Fibroblast of mammary gland (primary cell): Measurements from ENCODE around the gene MEF2A.

Source experiments
- DNase-seq: peaks from one replicate; pipeline ENCODE4 v3.0.0-alpha.2; 2010; ENCODE audit warnings: low read depth
- H3K4me3 ChIP-seq: 2 replicates; pipeline ENCODE4 v1.5.1; 2011; ENCODE audit warnings: low read depth, mild to moderate bottlenecking, low read length, moderate library complexity; ENCODE audit not compliant: control insufficient read depth
- TF ChIP-seq, protein P1 (sequence below): conservative IDR thresholded peaks from 2 replicates; pipeline ENCODE4 v1.5.1; 2011; ENCODE audit warnings: low read depth, low read length, inconsistent platforms; ENCODE audit not compliant: control insufficient read depth, insufficient read depth

MEF2A gene

DNA sequence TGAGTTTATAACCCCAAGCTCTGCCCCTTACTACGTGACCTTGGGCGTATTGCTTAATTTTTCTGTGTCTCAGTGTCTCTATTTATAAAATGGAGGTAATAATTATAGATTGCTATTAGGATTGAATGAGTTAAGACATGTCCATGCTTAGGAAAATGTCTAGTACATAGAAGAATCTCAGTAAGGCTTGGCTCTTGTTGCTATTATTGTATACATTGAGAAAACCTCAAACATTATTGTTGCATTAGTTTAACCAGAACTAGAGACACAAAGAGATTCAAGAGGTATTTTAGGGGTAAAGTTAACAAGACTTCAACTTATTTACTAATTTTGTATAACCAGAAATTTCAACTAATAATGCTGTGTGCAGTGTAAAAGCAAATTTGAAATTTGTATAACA, 66.7 kb downstream of the MEF2A start:
- DNase-seq = no peak
- TF ChIP-seq, protein P1, sequence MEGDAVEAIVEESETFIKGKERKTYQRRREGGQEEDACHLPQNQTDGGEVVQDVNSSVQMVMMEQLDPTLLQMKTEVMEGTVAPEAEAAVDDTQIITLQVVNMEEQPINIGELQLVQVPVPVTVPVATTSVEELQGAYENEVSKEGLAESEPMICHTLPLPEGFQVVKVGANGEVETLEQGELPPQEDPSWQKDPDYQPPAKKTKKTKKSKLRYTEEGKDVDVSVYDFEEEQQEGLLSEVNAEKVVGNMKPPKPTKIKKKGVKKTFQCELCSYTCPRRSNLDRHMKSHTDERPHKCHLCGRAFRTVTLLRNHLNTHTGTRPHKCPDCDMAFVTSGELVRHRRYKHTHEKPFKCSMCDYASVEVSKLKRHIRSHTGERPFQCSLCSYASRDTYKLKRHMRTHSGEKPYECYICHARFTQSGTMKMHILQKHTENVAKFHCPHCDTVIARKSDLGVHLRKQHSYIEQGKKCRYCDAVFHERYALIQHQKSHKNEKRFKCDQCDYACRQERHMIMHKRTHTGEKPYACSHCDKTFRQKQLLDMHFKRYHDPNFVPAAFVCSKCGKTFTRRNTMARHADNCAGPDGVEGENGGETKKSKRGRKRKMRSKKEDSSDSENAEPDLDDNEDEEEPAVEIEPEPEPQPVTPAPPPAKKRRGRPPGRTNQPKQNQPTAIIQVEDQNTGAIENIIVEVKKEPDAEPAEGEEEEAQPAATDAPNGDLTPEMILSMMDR = no peak
- H3K4me3 ChIP-seq = no peak overlapping the region

DNA sequence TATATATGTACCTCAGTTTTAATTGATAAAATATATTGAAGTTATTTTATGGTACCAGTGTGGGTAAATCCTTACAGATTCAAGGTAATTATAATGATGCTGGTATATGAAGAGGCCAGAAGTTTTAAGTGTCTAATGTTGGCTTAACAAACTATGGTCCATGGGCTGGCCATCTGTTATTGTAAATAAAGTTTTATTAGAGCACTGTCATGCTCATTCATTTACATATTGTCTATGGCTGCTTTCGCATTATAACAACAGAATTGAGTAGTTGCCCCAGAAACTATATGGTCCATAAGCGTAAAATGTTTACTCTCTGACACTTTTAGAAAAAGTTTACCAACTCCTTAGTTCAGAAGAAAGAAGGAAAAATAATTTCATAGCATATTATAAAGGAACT, 67.9 kb downstream of the MEF2A start:
- no peak overlapping the region for H3K4me3 ChIP-seq
- no peak for DNase-seq
- TF ChIP-seq, protein P1 = no peak

DNA sequence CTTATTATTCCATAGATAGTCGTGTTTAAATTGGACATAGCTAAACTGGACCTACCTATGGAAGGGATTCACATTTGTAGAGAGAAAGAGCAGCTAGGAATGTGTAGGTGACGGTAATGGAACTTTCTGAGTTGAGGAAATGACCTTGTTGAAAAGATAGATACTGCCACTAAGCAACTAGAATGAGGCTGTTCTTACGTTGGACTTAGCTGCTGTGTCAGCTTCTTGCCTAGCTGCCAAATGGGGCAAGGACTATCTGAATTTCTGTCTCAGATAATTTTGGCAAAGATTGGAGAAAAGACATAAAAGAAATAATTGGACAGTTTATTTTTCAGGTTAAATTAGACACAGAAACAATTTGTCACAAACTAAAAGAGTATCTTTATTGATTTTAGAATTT, 68.8 kb downstream of the MEF2A start:
- DNase-seq = no peak
- H3K4me3 ChIP-seq = no peak overlapping the region

DNA sequence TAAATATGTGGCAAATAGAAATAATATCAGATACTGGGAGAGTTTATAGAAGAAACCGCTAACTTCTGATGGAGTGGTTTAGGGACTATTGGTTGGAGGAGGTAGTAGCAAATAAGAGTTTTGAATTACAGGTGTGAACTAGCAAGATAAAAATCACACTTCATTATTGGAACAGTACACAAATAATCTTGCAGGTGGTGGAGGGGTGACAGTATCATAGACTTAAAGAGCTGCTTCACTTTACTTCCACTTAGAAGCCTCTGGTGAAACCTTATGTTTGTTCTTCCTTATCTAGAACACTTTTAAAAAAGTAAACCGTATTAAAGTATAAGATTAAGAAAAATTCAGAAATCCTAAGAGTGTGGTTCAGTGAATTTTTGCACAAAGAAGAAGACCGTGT, 69.4 kb downstream of the MEF2A start:
- H3K4me3 ChIP-seq = no peak overlapping the region
- TF ChIP-seq, protein P1 = no peak
- DNase-seq = no peak

More for the DNA sequence above, 68.8 kb downstream of the MEF2A start:
- TF ChIP-seq, protein P1 = no peak

DNA sequence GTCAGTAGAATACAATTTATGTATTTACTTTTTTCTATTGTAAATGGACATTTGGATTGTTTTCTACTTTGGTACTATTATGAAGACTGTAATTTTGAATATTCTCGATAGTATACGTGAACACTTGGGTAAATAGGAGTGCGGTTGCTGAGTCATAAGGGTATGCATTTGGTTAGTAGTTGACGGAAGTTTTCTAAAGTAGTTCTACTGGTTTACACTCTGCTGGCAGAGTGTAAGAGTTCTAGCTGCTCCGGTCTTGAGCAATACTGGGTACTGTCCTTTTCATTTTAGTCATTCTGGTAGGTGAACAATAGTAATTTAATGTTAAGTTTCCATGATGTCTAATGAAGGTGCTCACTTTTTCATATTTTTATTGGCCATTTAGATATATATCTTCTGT, 70.0 kb downstream of the MEF2A start:
- no peak for DNase-seq
- no peak overlapping the region for H3K4me3 ChIP-seq
- TF ChIP-seq, protein P1 = no peak

DNA sequence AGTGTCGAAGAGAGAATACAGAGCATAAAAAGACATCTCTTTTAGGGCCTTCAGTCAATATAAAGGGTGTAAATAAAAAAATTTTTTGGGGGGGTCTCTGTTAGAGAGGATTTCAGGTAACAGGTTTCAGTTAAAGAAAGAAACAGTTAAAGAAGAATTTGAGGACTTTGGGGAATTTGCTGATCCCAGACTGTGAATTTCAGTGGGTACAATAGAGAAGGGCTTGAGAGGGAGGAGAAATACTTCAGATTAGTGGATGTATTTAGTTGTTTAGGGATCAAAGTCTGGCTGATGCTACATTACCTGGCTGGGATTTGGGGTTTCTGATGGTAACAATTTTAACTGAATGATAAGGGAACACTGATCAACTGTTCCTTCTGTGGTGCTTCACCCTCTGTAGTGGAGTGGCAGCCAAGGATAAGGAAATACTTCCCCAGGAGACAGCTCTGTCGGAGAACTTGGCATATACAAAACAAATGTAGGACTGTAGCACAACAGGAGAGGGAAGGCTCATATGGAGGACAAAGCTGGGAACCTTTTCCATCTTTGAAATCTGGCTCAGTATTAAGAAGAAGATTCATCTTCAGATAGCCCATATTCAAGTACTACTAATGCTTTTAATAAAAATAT, 79.2 kb downstream of the MEF2A start:
- H3K4me3 ChIP-seq = no peak overlapping the region
- TF ChIP-seq, protein P1 = no peak
- no peak for DNase-seq

DNA sequence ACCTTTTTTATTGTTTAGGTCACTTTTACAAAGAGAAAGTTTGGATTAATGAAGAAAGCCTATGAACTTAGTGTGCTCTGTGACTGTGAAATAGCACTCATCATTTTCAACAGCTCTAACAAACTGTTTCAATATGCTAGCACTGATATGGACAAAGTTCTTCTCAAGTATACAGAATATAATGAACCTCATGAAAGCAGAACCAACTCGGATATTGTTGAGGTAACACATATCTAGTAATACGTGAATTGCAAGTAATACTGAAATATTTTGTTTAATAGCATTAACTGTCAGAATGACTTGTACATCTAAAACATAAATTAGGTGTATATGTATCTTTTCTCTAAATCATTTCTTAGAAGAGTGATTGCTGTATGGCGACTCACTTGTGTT, 79.8 kb downstream of the MEF2A start:
- TF ChIP-seq, protein P1 = no peak
- no peak overlapping the region for H3K4me3 ChIP-seq
- DNase-seq = no peak
